ENCODE measurements around the gene RIMS1. TPM values are rescaled to one million over a fixed set of nuclear protein-coding genes. Genes with fewer than 3 reads are reported as not detected.

The RIMS1 gene
- total RNA-seq, 1 donor from 2014 or later = 3.9 TPM

GRCh38 chr6:72425003-72425681, 538.8 kb downstream of the RIMS1 start:
- H3K27ac ChIP-seq = no peak overlapping the region
- no peak for DNase-seq
- H3K36me3 ChIP-seq = no peaks in the 10 kb centered on the region
- H3K4me3 ChIP-seq = no peak overlapping the region
- TF ChIP-seq CTCF (IDR thresholded peaks at IDR 0.05) = no peak
- no peaks in the 10 kb centered on the region for H3K4me1 ChIP-seq
- intact Hi-C loops (cut with DNase I) = no loop called here
- no peak for ATAC-seq
- H3K9me3 ChIP-seq = no peaks in the 10 kb centered on the region
- no peaks in the 10 kb centered on the region for H3K27me3 ChIP-seq

- H3K9me3 ChIP-seq = no peaks in the 10 kb centered on the region
- H3K4me1 ChIP-seq = no peaks in the 10 kb centered on the region
- no peak for ATAC-seq
- TF ChIP-seq CTCF (IDR thresholded peaks at IDR 0.05) = no peak
- DNase-seq = no peak
- H3K27ac ChIP-seq = no peak overlapping the region
- no peaks in the 10 kb centered on the region for H3K36me3 ChIP-seq
- H3K27me3 ChIP-seq = no peaks in the 10 kb centered on the region
- intact Hi-C loops (cut with DNase I) = no loop called here
- no peak overlapping the region for H3K4me3 ChIP-seq
These were observed 554.3 kb downstream of the RIMS1 start for GRCh38 chr6:72440611-72441010.

GRCh38 chr6:72446430-72446829, 560.1 kb downstream of the RIMS1 start:
- H3K9me3 ChIP-seq = no peaks in the 10 kb centered on the region
- ATAC-seq (no peak), DNase-seq (no peak)
- H3K4me1 ChIP-seq = no peaks in the 10 kb centered on the region
- no peaks in the 10 kb centered on the region for H3K36me3 ChIP-seq
- no peak overlapping the region for H3K4me3 ChIP-seq
- H3K27me3 ChIP-seq = no peaks in the 10 kb centered on the region
- intact Hi-C loops (cut with DNase I) = no loop called here
- TF ChIP-seq CTCF (IDR thresholded peaks at IDR 0.05) = no peak
- H3K27ac ChIP-seq = no peak overlapping the region
